Esophagus squamous epithelium (tissue), 4 donors: ENCODE measurements around the gene CNTD1.

ENCODE experiments used
- CTCF ChIP-seq, 6 experiments: fragments of 450-650 bp in 4 of 6; fragments of 200-600 bp in 2 of 6; sonication (generic) in 2 of 6; IDR thresholded peaks; one replicate each; pipeline ENCODE4 v1.5.1; 2016 to 2019; ENCODE audit warnings: antibody characterized with exemption in 6 of 6, mild to moderate bottlenecking in 4 of 6, moderate library complexity in 4 of 6
- POLR2A ChIP-seq, 4 donors: fragments of 450-650 bp; IDR thresholded peaks; one replicate each; pipeline ENCODE4 v1.6.1; 2017; ENCODE audit warnings: antibody characterized with exemption in 4 of 4, mild to moderate bottlenecking in 4 of 4, moderate library complexity in 3 of 4

- TF ChIP-seq CTCF (IDR thresholded peaks at IDR 0.05): peak; percentile 49 to 90 (median 84)
- TF ChIP-seq POLR2A (IDR thresholded peaks at IDR 0.05): no peak
Measured at GRCh38 chr17:42843358-42843934, 44.8 kb downstream of the CNTD1 start.
